Stimulated activated effector memory CD8-positive, alpha-beta T cell treated with anti-CD3 and anti-CD28 coated beads, Interleukin-12 subunit alpha, Interleukin-12 subunit beta, amount 100 ng/mL, for 72 hours (primary cell): Measurements from ENCODE around the gene VAC14.

ENCODE experiments used
- ATAC-seq: fragments of 150-1000 bp; cut with Tn5 transposase; 2 replicates; pipeline ENCODE4 v1.10.0; 2021
- DNase-seq, 2 donors: peaks; one replicate each; pipeline ENCODE4 v3.0.0; 2021 to 2022; ENCODE audit warnings: low spot score in 2 of 2
- H3K27ac Mint-ChIP-seq: one replicate; pipeline ENCODE4 v1.8.0; 2022; ENCODE audit warnings: mild to moderate bottlenecking, mixed read lengths
- H3K36me3 Mint-ChIP-seq: one replicate; pipeline ENCODE4 v1.8.0; 2022; ENCODE audit warnings: mild to moderate bottlenecking, mixed read lengths
- H3K4me1 Mint-ChIP-seq: one replicate; pipeline ENCODE4 v1.8.0; 2022; ENCODE audit warnings: mixed read lengths
- H3K4me3 Mint-ChIP-seq: one replicate; pipeline ENCODE4 v1.8.0; 2022; ENCODE audit warnings: mild to moderate bottlenecking, mixed read lengths
- H3K9me3 Mint-ChIP-seq: one replicate; pipeline ENCODE4 v1.8.0; 2022; ENCODE audit warnings: mixed read lengths

VAC14 gene

GRCh38 chr16:70703835-70704381 lies 97.0 kb downstream of the VAC14 start:
- Mint-ChIP-seq H3K36me3 (peaks cover 20% of the 10 kb centered on the region), H3K4me1 (peaks cover 10% of the 10 kb centered on the region), H3K9me3 (no peaks in the 10 kb centered on the region), H3K4me3 (no peak overlapping the region), H3K27ac (peak overlapping the region; percentile 56)
- ATAC-seq (no peak), DNase-seq (no peak)

- DNase-seq, result no peak
- no peak for ATAC-seq
- peak overlapping the region; percentile 85 for H3K27ac Mint-ChIP-seq
- no peak overlapping the region for H3K4me3 Mint-ChIP-seq
- peaks cover 20% of the 10 kb centered on the region for H3K36me3 Mint-ChIP-seq
- H3K9me3 Mint-ChIP-seq, result no peaks in the 10 kb centered on the region
- H3K4me1 Mint-ChIP-seq, result peaks cover 12% of the 10 kb centered on the region
Measured at GRCh38 chr16:70703041-70703834, 97.7 kb downstream of the VAC14 start.

- H3K27ac Mint-ChIP-seq, result peak overlapping the region; percentile 85
- DNase-seq, result no peak
Measured at GRCh38 chr16:70702624-70703023, 98.3 kb downstream of the VAC14 start.

GRCh38 chr16:70701998-70702397 lies 99.0 kb downstream of the VAC14 start:
- no peaks in the 10 kb centered on the region for H3K9me3 Mint-ChIP-seq
- DNase-seq (no peak), ATAC-seq (no peak)
- H3K27ac Mint-ChIP-seq, result peak overlapping the region; percentile 85
- no peak overlapping the region for H3K4me3 Mint-ChIP-seq
- peaks cover 13% of the 10 kb centered on the region for H3K4me1 Mint-ChIP-seq
- peaks cover 12% of the 10 kb centered on the region for H3K36me3 Mint-ChIP-seq

More at GRCh38 chr16:70702624-70703023, 98.3 kb downstream of the VAC14 start:
- peaks cover 12% of the 10 kb centered on the region for H3K4me1 Mint-ChIP-seq
- no peak overlapping the region for H3K4me3 Mint-ChIP-seq
- H3K9me3 Mint-ChIP-seq, result no peaks in the 10 kb centered on the region
- ATAC-seq, result no peak
- peaks cover 15% of the 10 kb centered on the region for H3K36me3 Mint-ChIP-seq

- ATAC-seq (no peak), DNase-seq (no peak)
- no peak overlapping the region for H3K4me3 Mint-ChIP-seq
- no peaks in the 10 kb centered on the region for H3K9me3 Mint-ChIP-seq
- H3K36me3 Mint-ChIP-seq, result peaks cover 12% of the 10 kb centered on the region
- H3K4me1 Mint-ChIP-seq, result peaks cover 17% of the 10 kb centered on the region
- peak overlapping the region; percentile 85 for H3K27ac Mint-ChIP-seq
Measured at GRCh38 chr16:70701596-70701995, 99.4 kb downstream of the VAC14 start.

GRCh38 chr16:70701036-70701435 lies 99.9 kb downstream of the VAC14 start:
- Mint-ChIP-seq H3K4me1 (peaks cover 20% of the 10 kb centered on the region), H3K9me3 (no peaks in the 10 kb centered on the region), H3K4me3 (no peak overlapping the region), H3K36me3 (peaks cover 12% of the 10 kb centered on the region), H3K27ac (peak overlapping the region; percentile 85)
- DNase-seq, result no peak
- no peak for ATAC-seq

- H3K36me3 Mint-ChIP-seq, result peaks cover 12% of the 10 kb centered on the region
- ATAC-seq, result no peak
- DNase-seq, result no peak
- peaks cover 27% of the 10 kb centered on the region for H3K4me1 Mint-ChIP-seq
- H3K9me3 Mint-ChIP-seq, result no peaks in the 10 kb centered on the region
- H3K4me3 Mint-ChIP-seq, result no peak overlapping the region
- peak overlapping the region; percentile 85 for H3K27ac Mint-ChIP-seq
Measured at GRCh38 chr16:70700101-70701020, 100.6 kb downstream of the VAC14 start.

GRCh38 chr16:70699696-70700095 lies 101.3 kb downstream of the VAC14 start:
- H3K4me3 Mint-ChIP-seq, result no peak overlapping the region
- H3K36me3 Mint-ChIP-seq, result peaks cover 12% of the 10 kb centered on the region
- no peak overlapping the region for H3K27ac Mint-ChIP-seq
- H3K4me1 Mint-ChIP-seq, result peaks cover 29% of the 10 kb centered on the region
- no peak for ATAC-seq
- no peaks in the 10 kb centered on the region for H3K9me3 Mint-ChIP-seq
- no peak for DNase-seq

GRCh38 chr16:70698901-70699300 lies 102.1 kb downstream of the VAC14 start:
- no peak for DNase-seq
- no peaks in the 10 kb centered on the region for H3K9me3 Mint-ChIP-seq
- ATAC-seq, result no peak
- H3K4me1 Mint-ChIP-seq, result peaks cover 29% of the 10 kb centered on the region
- no peak overlapping the region for H3K4me3 Mint-ChIP-seq
- H3K36me3 Mint-ChIP-seq, result peaks cover 12% of the 10 kb centered on the region
- peak overlapping the region; percentile 74 for H3K27ac Mint-ChIP-seq

- Mint-ChIP-seq H3K4me3 (no peak overlapping the region), H3K9me3 (no peaks in the 10 kb centered on the region), H3K36me3 (peaks cover 12% of the 10 kb centered on the region), H3K4me1 (peaks cover 29% of the 10 kb centered on the region), H3K27ac (peak overlapping the region; percentile 43)
- ATAC-seq (no peak), DNase-seq (no peak)
Measured at GRCh38 chr16:70697594-70698170, 103.3 kb downstream of the VAC14 start.

GRCh38 chr16:70696952-70697593 lies 103.9 kb downstream of the VAC14 start:
- no peak overlapping the region for H3K4me3 Mint-ChIP-seq
- peaks cover 29% of the 10 kb centered on the region for H3K4me1 Mint-ChIP-seq
- ATAC-seq, result peak; percentile 52
- H3K9me3 Mint-ChIP-seq, result no peaks in the 10 kb centered on the region
- DNase-seq, result no peak
- H3K27ac Mint-ChIP-seq, result peak overlapping the region; percentile 86
- peaks cover 7% of the 10 kb centered on the region for H3K36me3 Mint-ChIP-seq

- H3K4me3 Mint-ChIP-seq, result no peak overlapping the region
- H3K4me1 Mint-ChIP-seq, result peaks cover 24% of the 10 kb centered on the region
- DNase-seq (no peak), ATAC-seq (no peak)
- H3K9me3 Mint-ChIP-seq, result no peaks in the 10 kb centered on the region
- peaks cover 5% of the 10 kb centered on the region for H3K36me3 Mint-ChIP-seq
- peak overlapping the region; percentile 81 for H3K27ac Mint-ChIP-seq
Measured at GRCh38 chr16:70696355-70696754, 104.6 kb downstream of the VAC14 start.

GRCh38 chr16:70695331-70696070 lies 105.5 kb downstream of the VAC14 start:
- Mint-ChIP-seq H3K4me1 (peaks cover 24% of the 10 kb centered on the region), H3K9me3 (no peaks in the 10 kb centered on the region), H3K4me3 (no peak overlapping the region), H3K36me3 (peaks cover 5% of the 10 kb centered on the region), H3K27ac (peak overlapping the region; percentile 81)
- ATAC-seq (no peak), DNase-seq (no peak)

- Mint-ChIP-seq H3K4me1 (peaks cover 24% of the 10 kb centered on the region), H3K36me3 (peaks cover 5% of the 10 kb centered on the region), H3K9me3 (no peaks in the 10 kb centered on the region), H3K27ac (no peak overlapping the region), H3K4me3 (no peak overlapping the region)
- ATAC-seq, result no peak
- DNase-seq, result no peak
Measured at GRCh38 chr16:70694868-70695218, 106.1 kb downstream of the VAC14 start.
